ENCODE measurements around the gene HOXC4.
A peak's percentile ranks its signal among the peaks of the same experiment; 100 is the strongest.
"Not testable (repeated sequence)": the region's sequence is repeated elsewhere in the genome, so short reads cannot be mapped to it uniquely, and the experiment has no call there.

Gene HOXC4

DNA sequence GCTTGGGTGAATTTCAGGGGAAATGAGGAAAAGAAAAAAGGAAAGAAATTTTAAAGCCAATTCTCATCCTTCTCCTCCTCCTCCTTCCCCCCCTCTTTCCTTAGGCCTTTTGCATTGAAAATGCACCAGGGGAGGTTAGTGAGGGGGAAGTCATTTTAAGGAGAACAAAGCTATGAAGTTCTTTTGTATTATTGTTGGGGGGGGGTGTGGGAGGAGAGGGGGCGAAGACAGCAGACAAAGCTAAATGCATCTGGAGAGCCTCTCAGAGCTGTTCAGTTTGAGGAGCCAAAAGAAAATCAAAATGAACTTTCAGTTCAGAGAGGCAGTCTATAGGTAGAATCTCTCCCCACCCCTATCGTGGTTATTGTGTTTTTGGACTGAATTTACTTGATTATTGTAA is 1.9 kb downstream of the HOXC4 start:
- no peak for DNase-seq (ENCODE audit: low read depth in 2 of 2)

DNA sequence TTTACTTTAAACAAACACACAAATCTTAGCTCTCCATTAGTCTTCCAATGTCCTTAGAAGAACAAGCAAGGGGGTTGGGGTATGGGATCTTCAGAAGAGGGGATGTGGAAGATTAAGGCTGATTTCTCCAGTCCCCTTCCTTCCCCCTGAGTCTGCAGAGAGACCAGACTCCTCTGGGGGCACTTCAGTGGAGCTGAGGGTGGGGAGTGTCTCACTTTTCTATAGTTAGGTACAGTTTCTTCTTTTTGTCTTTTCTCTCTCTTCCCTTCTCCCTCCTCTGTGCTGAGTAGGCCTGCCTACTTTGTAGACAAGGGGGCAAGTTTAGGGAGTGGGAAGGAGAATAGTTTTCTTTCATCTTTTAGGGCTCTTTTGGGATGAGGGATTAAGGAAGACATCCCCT is 2.5 kb downstream of the HOXC4 start:
- no peak for DNase-seq (ENCODE audit: low read depth in 2 of 2)

DNA sequence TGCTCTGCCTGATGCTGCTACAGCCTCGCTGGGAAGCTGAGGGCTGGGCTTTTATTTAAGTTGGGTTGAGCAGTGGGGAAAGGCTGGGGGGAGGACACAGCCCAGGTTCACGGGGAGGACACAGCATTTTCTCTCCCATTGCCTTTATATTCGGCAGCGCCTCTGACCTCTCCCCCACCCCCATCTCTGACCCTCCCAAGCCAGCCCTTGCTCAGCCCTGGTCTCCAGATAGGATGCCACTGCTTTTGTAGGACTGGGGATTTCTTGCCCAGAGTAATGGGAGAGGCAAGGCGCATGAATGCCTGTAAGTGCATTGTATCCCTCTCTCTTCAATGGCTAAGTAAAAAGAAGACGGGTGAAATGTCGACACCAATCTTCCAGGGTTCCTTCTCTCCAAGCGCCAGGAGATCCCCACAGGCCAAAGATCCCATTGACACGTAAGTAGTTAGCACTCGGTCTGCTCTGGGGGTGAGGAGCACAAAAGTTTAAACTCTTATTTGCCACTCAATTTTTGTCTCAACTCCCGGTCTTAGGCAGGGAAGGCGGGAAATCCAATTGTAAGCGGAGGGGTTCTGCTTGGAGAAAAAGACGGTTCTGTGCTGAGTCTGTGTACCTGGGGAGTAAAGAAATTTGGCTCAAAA is 4.6 kb downstream of the HOXC4 start:
- DNase-seq (ENCODE audit: low read depth in 2 of 2): no peak

DNA sequence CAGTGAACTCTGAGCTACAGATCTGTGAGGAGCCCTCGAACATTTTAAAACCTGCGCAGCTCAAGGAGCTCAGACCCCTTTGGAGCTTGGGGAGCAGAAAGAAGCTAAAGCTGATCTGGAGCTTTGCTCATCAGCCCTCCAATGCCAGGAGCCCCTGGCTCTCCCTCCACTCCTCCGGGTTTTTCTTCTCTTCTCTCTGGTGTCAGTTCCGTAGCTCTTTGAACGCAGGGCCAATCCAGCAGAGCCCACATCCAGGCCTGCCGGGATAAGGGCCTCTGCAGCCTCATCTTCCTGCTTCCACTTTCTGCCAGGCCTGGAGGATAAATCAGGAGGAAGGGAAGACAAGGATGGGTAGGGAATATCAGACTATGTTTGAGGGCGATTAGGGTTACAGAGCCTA is 6.0 kb downstream of the HOXC4 start:
- no peak for DNase-seq (ENCODE audit: low read depth in 2 of 2)

DNA sequence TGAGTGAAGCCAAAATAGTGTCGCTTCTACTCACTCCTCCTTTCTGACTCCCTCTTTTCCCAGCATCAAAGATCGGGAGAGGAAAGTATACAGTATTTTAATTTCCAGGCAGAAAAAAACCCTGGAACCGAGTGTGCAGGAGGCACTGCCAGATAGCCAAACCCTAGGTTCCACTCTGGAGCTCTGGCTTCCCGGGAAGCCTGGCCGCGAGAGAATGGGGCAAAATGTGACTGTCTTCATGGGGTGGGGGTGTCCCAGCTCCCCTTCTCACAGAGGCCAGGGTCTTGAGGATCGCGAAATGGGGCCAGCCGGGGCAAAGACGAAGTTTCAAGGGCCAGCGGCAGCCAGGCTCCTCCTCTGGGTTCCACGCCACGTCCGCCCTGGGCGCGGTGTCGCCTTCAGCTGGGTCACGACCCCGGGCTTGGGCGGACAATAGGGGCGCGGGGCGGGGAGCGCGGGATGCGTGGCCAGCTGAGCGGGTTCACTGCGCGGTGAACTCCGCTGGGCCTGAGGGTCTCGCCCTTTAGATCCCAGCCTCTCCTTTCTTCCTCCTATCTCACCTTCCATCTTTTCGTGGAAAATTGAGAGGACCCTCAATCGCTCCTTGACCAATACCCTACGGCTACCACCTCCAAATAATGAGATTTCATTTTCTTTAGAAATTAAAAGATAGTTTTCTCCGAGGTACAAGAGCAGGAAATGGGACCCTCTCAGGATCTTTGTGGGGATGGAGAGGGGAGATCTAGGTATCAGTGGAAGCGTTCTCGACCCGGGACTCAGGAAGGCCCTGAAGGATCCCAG is 6.7 kb downstream of the HOXC4 start:
- DNase-seq (ENCODE audit: low read depth in 2 of 2): no peak

DNA sequence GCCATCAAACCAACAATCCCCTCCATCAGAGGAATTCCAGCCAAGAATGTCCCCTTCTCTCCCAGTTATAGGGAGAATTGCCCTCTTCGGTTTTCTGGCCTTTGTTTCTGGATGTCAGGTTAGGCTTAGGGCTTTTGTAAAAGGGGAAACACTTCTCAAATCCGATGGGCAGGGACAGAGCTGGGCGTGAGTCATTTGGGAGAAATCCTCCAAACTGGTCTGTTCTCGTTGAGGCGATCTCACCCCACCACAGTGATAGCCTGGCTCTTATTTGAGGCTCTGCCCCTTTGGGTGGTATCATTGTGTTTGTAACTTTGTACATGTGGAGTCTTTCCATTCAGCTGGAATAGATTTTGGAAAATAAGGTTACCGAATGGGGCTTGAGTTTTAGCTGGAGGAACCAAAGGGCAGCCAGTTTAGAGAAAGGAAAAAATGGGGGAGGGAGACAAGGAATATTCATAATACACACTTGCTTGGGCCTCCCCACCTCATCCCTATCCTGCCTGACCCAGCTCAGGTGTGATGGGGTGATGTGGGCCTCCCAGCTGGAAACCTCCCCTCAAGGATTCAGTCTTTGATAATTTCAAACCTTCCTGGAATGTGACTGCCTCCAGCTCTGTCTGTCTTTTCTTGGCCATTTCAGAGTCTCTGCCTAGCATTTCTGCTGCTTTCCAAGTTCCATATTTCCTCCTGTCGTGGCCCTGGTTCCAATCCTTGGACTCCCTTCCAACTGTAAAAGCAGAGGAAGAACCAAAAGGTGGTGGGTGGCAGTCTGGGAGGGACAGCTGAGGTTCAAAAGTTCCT is 7.5 kb downstream of the HOXC4 start:
- DNase-seq (ENCODE audit: low read depth in 2 of 2): no peak

DNA sequence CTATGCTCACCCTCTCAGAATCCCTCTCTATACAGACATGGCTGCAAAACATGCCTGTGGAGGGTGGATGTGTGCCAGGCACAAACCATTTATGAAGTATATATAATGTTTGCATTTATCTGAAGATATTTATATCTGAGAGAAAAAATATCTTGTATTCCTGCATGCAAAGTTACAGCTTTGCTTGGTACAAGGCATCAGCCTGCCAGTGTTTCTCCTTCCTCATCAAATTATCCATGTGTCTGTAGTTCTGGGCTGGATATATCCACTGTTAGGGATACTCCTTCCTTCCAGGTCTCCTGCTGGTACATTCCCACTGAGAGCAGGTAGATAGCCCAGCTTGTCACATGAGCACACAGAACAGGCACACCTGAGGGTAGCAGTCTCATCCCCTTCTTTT is 12.0 kb downstream of the HOXC4 start:
- DNase-seq (ENCODE audit: low read depth in 2 of 2): no peak

DNA sequence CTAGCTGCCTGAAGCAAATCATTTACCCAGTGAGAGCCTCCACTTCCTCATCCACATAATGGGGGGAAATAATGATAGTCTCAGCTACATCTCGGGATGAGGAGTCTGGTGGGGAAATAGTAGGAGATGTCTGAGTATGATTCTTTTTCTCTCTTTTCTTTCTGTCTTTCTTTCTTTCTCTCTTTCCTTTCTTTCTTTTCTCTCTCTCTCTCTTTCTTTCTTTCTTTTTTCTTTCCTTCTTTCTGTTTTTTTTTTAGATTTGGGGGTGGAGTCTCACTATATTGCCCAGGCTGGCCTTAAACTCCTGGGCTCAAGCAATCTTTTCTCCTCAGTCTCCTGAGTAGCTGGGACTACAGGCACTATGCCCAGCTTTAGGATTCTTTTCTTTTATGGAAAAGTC is 12.8 kb downstream of the HOXC4 start:
- no peak for DNase-seq (ENCODE audit: low read depth in 2 of 2)

DNA sequence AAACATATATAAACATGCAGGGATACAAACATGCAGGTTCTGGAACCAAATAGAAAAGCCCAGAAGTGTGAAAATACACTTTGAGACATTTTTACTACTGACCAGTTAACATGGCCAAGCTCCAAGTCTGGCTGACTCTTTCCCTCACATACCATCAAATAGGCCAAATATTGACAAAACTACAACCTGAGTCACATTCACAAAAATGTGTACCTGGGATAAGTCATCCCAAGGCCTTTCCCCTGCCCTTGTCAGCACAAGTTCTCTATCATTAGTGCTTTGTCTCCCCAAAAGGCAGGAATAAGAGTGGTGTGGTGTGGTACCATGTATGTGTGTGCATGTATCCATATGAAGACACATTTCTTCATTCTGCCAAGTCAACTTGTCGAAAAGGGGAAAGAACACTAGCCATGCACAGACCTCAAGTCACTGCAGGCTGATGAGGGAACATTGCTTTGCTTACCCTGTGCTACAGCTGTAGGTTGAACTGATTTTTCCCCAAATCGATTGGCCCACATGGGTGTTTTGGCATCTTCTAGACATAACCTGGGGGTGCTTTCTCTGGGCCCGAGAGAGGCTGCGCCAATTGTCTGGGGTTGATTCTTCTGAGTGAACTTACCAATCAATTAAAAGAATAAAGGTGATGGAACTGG is 14.9 kb downstream of the HOXC4 start:
- no peak for DNase-seq (ENCODE audit: low read depth in 2 of 2)

DNA sequence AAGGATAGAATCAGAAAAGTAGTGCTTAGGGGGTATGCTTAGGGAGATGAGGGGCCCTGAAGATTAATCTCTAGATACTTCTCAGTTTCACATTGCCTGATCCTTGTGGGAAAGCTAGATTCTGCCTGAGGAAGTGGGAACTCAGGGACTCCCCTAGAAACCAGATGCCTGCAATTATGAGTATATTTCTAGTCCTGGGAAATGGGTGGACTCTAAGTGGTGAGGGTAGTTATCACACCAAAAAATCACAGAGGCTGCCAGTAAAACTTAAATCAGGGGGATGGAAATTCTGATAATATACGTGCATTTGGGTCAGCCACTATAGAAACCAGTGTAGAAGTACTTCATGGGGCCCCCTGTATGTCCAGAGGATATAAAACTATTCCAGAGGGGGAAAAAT is 18.3 kb downstream of the HOXC4 start:
- no peak for DNase-seq (ENCODE audit: low read depth in 2 of 2)

DNA sequence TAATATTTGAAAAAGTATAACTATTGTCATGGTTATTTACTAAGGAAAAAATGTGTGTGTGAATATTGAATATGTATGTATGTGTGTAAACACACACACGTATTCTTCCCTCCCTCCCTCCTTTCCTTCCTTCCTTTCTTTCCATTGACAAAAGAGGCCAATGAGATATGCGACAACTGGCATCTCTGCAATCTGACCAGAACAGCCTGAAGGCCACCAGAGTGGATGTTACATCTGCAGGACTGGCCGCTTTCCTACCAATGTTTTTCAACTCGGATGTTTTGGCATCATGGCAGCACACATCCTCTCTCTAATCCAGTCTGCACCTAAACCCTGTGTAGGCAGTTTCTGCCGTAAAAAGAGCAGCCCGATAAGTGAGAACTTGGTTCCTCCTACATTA is 20.7 kb downstream of the HOXC4 start:
- no peak for DNase-seq (ENCODE audit: low read depth in 2 of 2)

DNA sequence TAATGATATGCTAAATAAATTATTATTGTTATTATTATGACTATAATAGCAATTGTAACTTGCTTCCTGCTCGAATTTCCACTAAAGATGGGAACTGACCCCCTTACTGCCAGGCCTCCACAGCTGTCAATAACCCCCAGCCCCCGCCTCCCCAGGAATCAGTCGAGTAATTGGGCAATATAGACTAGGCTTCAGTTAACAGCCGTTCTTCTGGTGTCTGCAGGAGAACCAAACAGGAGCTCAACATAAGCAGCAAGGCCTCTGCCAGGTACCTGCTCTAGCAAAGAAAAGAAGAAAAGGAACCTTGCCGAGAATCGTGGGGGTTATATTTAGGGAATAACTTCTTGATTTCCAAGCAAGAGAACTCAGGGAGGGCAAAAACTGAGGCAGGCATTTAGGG is 21.8 kb downstream of the HOXC4 start:
- no peak for DNase-seq (ENCODE audit: low read depth in 2 of 2)

DNA sequence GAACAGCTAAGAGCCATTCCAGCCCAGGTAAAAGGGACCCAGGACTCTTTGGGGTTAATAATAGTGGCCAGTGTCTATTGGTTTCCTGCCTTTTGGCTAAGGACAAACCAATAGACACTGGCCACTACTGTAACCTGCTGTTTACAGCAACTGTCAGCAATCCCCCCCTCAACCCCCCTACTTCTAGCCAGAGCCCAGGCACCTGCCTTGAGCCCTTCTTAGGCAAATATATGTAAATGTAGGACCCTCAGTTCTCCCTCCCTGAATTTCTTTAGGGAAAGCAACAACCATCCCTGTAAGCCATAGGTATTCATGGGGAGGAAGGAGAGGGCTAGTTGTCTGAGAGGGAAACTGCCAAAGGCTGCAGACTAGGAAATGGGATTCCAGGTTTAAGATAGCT is 22.3 kb downstream of the HOXC4 start:
- no peak for DNase-seq (ENCODE audit: low read depth in 2 of 2)

DNA sequence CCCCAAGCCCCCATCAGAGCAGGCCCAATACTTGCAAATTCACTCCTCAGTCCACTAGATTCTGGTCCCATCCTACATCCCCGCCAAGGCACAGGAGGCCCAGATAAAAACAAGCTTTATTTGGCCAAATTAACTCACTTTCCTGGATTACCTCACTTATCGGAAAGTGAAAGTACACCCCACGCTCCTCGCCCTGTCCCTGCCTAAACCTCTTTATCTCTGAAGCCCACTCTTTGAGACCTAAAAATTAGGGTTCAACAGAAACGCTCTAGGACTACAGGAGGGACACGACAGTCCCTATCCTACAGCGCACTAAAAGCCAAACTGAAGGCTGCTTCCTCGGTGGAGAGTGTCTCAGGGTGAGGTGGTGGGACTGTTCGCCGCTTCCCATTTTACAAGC is 24.2 kb downstream of the HOXC4 start:
- not testable (repeated sequence) for DNase-seq (ENCODE audit: low read depth in 2 of 2)

DNA sequence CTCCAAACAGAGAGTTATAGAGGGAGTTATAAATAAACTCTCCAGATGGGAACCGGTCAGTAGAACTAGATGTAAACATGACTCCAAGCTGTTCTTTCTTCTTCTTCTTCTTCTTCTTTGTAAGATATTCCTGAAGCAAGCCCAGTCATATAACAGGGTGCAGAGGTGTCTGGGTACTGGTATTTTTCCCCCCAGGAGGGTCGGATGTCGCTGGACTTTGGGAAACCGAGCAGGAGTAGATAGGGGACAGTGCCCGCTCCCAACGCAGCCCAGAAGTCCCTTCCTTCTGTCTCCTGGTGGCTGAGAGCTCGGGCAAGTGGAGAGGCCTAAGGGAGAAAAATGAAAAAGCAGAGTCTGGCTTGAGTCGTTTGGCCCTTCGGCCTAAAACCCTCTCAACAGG is 25.5 kb downstream of the HOXC4 start:
- not testable (repeated sequence) for DNase-seq (ENCODE audit: low read depth in 2 of 2)

DNA sequence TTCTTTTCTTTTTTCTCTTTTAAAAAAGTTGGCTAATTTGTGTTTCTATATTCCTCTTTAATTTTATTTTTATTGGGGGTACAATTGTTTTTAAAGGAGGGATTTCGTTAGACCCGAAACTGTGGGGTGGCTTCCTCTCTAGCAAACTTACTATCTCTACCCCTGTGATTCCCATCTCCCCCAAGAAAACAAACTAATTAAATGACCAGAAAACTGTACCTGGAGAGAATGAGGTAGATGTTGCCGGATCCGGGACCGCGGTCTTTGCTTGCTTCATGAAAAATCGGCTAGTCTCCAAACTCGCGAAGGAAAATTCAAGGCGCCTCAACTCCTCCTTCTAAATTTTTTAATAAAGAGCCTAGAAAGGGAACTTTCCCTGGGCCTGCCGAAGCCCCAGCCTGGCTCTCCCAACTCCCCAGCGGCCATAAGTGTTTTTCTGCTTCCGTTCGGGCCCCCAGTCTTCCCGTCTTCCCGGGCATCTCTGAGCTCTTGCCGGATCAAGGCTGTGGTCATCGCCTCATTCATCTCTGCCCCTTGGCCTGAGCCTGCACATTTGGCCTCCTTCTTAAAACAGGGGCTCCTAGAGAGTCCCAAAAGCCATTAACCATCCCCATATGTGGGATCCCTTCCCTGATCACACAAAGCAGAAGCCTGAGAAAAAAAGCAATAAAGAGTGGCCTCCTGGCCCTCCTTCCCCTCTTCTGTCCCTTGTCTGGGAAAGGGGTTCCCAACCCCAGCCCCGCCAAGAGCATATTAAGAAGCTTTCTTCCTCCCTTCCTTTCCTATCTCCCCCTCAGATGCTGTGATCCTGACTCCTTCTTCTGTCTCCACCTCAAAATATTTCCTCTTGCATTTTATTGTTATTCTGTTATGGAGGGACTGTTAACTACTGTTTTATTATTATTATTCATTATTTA is 26.6 kb downstream of the HOXC4 start:
- DNase-seq (ENCODE audit: low read depth in 2 of 2): not testable (repeated sequence)

DNA sequence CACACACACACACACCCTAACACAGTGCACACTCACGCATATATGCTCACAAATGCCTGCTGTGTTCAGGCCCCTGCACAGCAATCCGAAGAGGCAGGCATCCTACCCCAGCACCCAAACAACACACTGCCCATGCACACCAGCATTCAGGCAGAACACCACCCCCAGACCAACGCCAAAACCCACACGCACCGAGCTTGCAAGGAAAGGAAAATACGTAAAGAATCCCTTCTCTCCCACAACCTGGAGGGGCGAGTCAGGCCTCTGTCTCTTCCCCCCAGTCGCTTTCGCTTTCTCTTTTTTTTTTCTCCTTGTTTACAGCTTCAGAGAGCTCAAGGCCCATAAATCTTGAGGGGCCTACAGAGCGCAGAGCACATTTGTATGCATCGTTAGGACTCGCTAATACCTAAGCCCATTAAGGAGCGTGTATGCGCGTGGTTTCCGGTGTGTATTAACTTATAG is 27.4 kb downstream of the HOXC4 start:
- DNase-seq (ENCODE audit: low read depth in 2 of 2): not testable (repeated sequence)

DNA sequence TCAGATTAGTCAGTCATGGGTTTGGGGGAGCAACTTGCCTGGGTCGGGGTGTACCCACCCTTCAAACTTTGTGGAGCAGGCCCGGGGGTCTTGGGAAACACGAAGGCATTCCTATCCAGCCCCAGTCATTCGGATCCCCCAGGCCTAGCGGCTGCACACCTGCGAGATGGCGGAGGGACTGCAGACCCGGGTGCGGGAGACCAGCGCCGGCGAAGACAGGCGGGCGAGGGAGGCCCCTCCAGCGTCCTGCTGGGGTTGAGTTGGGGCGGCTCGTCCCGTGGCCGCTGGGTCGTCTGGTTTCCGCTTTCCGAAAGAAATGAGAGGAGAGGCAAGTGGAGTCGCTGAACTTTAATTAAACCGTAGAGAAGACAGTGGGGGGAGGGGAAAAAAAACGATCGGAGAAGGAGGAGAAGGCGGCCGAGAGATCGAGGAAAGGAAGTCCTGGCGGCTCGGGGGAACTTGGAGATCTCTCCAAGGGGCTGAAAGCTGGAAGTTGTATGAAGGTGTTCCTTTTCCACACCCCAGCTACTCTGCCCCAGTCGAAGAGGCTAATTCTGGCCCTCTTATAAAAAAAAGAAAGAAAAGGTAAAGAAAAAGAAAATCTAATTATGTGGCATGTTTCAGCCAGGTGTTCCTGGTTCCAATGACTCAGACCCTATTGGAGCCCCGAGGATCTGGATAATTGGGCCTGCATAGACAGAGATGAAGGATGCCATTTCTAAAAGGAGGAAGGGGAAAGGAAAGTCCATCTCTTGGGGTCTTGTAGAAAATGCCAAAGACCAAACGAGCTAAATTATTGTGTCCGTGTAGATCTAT is 28.2 kb downstream of the HOXC4 start:
- not testable (repeated sequence) for DNase-seq (ENCODE audit: low read depth in 2 of 2)

DNA sequence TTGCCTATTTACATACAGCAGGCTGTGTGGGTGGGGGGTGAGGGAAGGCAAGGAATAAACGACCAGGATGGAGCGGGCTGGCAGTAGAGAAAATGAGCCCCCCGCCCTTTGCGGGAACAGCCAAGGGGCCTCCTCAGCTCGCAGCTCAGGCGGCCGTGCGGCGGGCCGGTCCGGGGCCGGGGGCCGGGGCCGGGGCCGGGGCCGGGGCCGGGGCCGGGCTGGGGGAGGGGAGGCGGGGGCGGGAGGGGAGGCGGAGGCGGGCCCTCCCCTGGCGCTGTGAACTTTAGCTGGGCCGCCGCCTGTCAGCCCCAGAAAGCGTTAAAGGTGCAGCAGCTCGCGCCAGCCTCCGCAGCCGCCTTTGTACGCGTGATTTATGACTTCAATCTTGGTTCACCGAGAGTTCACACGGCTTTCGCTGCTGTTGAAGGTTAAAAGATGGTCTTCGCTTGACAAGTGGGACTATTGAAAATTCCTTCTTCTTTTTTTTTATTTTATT is 28.8 kb downstream of the HOXC4 start:
- peak in 1 of 2 donors; percentile 13 for DNase-seq (ENCODE audit: low read depth in 2 of 2)

DNA sequence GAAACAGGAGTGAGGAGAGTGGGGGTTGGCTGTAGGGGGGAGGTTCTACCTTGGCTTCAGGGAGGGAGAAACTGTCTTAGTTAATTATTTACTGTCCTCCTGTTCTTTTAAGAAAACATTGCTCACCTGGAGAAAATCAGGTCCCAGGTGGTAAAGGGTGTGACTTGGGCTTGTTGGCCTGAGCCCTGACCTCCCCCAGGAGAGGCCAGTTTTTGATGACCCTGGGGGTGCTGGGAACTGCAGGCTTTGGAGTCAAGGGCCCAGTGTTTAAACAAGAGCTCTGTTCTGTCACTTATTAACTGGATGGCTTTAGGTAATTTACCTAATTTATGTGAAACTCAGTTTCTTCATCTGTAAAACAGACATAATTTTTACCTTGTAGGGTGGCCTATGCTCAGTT is 34.4 kb downstream of the HOXC4 start:
- DNase-seq (ENCODE audit: low read depth in 2 of 2): not testable (repeated sequence)
